HG03342 (cell line): ENCODE results near the gene C3orf49.

ENCODE experiments used
- ATAC-seq: cut with Tn5 transposase; IDR thresholded peaks from one replicate; pipeline ENCODE4 v1.9.1; 2021; ENCODE audit warnings: mild to moderate bottlenecking, moderate library complexity; ENCODE audit not compliant: unreplicated experiment

Gene C3orf49

DNA sequence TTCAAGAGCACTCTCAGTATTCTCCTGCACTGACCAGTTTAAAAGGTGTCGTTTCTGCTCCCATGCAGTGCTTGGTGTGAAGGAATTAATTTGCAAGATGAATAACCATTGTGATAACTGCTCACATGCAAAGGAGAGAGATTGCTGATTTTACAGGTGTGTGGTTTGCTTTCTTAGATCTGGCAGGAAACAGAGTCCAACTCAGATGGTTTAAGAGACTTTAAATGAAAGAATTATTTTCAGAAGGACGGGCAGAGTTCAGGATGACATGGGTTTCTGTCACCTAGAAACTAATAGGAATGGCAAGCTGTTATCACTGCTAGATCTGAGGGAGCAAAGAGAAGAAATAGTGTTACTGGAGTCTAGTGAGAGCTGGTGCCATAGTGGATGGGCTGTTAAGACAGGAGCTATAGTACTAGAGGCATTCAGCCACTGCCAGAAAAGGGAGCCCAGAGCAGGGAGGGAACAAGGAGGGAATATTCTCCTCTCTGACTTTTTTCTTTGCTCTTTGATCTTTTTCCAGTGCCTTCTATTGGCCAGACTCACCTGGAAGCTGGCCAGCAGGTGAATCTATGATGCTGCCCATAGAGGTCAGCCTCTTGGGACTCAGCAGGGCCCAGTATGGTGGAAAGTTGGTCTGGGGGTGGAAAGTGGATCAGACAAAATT, 59.4 kb downstream of the C3orf49 start:
- no peak for ATAC-seq

GRCh38 chr3:63880653-63881052, 61.6 kb downstream of the C3orf49 start:
- no peak for ATAC-seq

DNA sequence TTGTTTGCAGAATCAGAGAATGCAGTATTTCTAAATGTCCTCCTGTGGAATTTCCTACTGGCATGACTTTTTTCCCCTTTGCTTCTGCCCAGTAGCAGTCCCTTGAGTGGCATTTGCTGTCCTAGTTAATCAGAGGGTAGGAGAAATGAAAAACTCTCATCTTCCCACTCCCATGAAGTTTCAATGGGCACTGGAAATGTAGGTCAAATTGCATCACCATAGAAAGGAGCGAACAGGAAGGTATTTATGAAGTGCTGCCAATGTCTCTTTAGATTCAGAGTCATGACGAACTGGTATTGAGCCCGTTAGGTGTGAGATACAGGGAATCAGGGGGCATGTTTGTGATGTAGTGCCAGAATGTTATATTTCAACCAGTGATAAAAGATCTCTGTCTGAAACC, 67.8 kb downstream of the C3orf49 start:
- ATAC-seq: no peak

DNA sequence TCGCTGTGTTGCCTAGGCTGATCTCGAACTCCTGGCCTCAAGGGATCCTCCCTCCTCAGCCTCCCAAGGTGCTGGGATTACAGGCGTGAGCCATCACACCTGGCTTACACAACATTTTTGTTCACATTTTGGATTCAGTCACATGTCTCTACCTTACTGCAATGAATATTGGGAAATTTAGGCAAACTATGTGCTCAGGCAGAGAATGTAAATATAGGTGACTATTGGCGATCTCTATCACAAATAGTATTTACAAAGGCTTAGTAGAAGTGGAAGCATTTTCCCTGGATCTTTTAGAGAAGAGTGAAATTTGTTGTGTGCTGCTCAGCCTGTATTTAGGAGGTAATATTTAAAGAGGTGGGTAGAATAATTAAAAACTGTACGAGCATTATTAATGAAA, 72.4 kb downstream of the C3orf49 start:
- ATAC-seq: no peak

- ATAC-seq: no peak
Observed at GRCh38 chr3:63892773-63893352, 73.8 kb downstream of the C3orf49 start.

- ATAC-seq: no peak
Observed at GRCh38 chr3:63895422-63896189, 76.5 kb downstream of the C3orf49 start.

- peak; percentile 62 for ATAC-seq
Observed at GRCh38 chr3:63896332-63897030, 77.4 kb downstream of the C3orf49 start.
